ENCODE measurements around the gene NRROS. TPM values are rescaled to one million over a fixed set of nuclear protein-coding genes. Genes with fewer than 3 reads are reported as not detected.

Gene NRROS
- total and polyA plus RNA-seq, 10 of the 15 experiments (the other 5 are each of a cell fraction or from before 2014, with no cell fraction given) = 0.35 to 42.2 (median 12.6) TPM

DNA sequence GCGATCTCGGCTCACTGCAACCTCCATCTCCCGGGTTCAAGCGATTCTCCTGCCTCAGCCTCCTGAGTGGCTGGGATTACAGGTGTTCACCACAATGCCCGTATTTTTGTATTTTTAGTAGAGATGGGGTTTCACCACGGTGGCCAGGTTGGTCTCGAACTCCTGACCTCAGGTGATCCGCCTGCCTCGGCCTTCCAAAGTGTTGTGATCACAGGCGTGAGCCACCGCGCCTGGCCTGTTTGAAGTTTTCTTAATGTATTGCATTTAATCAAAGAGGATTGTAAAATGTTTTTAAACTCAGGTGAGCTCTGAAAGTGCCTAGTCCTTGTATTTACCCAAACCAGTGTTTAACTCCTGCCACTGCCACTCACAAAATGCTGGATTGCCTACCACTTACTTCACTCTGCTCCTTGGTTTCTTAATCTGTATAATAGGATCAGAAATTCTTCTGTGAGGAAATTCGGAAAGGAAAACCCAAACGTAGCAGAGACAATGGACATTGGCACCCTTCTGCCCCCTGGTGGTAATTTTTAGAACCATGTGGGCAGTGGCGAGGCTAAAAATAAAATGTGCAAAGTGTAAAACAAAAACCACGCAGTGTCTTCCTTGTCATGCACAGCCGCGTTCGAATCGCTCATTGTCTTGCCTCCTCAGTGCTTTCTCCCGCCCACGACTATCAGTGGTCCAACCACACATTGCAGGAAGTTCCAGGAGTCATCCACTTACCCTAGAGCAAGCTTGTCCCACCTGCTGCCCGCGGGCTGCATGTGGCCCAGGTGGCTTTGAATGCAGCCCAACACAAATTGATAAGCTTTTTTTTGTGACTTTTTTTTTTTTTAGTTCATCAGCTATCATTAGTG, 45.3 kb downstream of the NRROS start (continued):
- TF ChIP-seq SMC3 (IDR thresholded peaks at IDR 0.05; ENCODE audit: borderline replicate concordance, low read length) = peak; percentile 98
- peak; percentile 96 for TF ChIP-seq MEF2A (IDR thresholded peaks at IDR 0.05; ENCODE audit: insufficient read depth, low read depth, low read length)
- TF ChIP-seq, protein P1, sequence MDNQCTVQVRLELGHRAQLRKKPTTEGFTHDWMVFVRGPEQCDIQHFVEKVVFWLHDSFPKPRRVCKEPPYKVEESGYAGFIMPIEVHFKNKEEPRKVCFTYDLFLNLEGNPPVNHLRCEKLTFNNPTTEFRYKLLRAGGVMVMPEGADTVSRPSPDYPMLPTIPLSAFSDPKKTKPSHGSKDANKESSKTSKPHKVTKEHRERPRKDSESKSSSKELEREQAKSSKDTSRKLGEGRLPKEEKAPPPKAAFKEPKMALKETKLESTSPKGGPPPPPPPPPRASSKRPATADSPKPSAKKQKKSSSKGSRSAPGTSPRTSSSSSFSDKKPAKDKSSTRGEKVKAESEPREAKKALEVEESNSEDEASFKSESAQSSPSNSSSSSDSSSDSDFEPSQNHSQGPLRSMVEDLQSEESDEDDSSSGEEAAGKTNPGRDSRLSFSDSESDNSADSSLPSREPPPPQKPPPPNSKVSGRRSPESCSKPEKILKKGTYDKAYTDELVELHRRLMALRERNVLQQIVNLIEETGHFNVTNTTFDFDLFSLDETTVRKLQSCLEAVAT (IDR thresholded peaks at IDR 0.05) = peak; percentile 76
- peak in 1 of 2 experiments; percentile 89; a peak in 2 of 3 replicates for TF ChIP-seq EGR1 (IDR thresholded peaks at IDR 0.05; ENCODE audit: borderline replicate concordance in 1 of 2, low read depth in 2 of 2, low read length in 2 of 2)
- peak; percentile 92 for TF ChIP-seq IKZF1 (conservative IDR thresholded peaks at IDR 0.05)
- peak; percentile 76; the same call in 1 of the 2 replicates for TF ChIP-seq NBN (IDR thresholded peaks at IDR 0.05)
- TF ChIP-seq, protein P2, sequence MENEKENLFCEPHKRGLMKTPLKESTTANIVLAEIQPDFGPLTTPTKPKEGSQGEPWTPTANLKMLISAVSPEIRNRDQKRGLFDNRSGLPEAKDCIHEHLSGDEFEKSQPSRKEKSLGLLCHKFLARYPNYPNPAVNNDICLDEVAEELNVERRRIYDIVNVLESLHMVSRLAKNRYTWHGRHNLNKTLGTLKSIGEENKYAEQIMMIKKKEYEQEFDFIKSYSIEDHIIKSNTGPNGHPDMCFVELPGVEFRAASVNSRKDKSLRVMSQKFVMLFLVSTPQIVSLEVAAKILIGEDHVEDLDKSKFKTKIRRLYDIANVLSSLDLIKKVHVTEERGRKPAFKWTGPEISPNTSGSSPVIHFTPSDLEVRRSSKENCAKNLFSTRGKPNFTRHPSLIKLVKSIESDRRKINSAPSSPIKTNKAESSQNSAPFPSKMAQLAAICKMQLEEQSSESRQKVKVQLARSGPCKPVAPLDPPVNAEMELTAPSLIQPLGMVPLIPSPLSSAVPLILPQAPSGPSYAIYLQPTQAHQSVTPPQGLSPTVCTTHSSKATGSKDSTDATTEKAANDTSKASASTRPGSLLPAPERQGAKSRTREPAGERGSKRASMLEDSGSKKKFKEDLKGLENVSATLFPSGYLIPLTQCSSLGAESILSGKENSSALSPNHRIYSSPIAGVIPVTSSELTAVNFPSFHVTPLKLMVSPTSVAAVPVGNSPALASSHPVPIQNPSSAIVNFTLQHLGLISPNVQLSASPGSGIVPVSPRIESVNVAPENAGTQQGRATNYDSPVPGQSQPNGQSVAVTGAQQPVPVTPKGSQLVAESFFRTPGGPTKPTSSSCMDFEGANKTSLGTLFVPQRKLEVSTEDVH (IDR thresholded peaks at IDR 0.05; ENCODE audit: low read depth, partially characterized antibody) = no peak
- peak; percentile 83; the same call in 1 of the 2 replicates for TF ChIP-seq TCF3 (IDR thresholded peaks at IDR 0.05; ENCODE audit: borderline replicate concordance, insufficient read depth, low read depth, low read length)
- no peak for TF ChIP-seq ZNF217 (IDR thresholded peaks at IDR 0.05)
- peak; percentile 55 to 69; a peak in 2 of 4 replicates for TF ChIP-seq BHLHE40 (IDR thresholded peaks at IDR 0.05; ENCODE audit: borderline replicate concordance in 1 of 2, low read depth in 2 of 2, low read length in 1 of 2)
- TF ChIP-seq, protein P3, sequence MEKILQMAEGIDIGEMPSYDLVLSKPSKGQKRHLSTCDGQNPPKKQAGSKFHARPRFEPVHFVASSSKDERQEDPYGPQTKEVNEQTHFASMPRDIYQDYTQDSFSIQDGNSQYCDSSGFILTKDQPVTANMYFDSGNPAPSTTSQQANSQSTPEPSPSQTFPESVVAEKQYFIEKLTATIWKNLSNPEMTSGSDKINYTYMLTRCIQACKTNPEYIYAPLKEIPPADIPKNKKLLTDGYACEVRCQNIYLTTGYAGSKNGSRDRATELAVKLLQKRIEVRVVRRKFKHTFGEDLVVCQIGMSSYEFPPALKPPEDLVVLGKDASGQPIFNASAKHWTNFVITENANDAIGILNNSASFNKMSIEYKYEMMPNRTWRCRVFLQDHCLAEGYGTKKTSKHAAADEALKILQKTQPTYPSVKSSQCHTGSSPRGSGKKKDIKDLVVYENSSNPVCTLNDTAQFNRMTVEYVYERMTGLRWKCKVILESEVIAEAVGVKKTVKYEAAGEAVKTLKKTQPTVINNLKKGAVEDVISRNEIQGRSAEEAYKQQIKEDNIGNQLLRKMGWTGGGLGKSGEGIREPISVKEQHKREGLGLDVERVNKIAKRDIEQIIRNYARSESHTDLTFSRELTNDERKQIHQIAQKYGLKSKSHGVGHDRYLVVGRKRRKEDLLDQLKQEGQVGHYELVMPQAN (conservative IDR thresholded peaks at IDR 0.05) = 0 out of 2 replicates have a peak, but pooled peaks have one; percentile 49
- TF ChIP-seq NFIC (IDR thresholded peaks at IDR 0.05; ENCODE audit: low read depth, low read length) = peak; percentile 72
- TF ChIP-seq, protein P4, sequence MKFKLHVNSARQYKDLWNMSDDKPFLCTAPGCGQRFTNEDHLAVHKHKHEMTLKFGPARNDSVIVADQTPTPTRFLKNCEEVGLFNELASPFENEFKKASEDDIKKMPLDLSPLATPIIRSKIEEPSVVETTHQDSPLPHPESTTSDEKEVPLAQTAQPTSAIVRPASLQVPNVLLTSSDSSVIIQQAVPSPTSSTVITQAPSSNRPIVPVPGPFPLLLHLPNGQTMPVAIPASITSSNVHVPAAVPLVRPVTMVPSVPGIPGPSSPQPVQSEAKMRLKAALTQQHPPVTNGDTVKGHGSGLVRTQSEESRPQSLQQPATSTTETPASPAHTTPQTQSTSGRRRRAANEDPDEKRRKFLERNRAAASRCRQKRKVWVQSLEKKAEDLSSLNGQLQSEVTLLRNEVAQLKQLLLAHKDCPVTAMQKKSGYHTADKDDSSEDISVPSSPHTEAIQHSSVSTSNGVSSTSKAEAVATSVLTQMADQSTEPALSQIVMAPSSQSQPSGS (IDR thresholded peaks at IDR 0.05; ENCODE audit: low read length) = peak; percentile 82
- peak; percentile 85 for TF ChIP-seq TCF12 (IDR thresholded peaks at IDR 0.05; ENCODE audit: low read depth, low read length)
- TF ChIP-seq WRNIP1 (IDR thresholded peaks at IDR 0.05; ENCODE audit: borderline replicate concordance, low read depth, low read length) = peak; percentile 86; the same call in 1 of the 2 replicates
- TF ChIP-seq, protein P5, sequence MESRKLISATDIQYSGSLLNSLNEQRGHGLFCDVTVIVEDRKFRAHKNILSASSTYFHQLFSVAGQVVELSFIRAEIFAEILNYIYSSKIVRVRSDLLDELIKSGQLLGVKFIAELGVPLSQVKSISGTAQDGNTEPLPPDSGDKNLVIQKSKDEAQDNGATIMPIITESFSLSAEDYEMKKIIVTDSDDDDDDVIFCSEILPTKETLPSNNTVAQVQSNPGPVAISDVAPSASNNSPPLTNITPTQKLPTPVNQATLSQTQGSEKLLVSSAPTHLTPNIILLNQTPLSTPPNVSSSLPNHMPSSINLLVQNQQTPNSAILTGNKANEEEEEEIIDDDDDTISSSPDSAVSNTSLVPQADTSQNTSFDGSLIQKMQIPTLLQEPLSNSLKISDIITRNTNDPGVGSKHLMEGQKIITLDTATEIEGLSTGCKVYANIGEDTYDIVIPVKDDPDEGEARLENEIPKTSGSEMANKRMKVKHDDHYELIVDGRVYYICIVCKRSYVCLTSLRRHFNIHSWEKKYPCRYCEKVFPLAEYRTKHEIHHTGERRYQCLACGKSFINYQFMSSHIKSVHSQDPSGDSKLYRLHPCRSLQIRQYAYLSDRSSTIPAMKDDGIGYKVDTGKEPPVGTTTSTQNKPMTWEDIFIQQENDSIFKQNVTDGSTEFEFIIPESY (IDR thresholded peaks at IDR 0.05) = no peak
- no peak for TF ChIP-seq POLR2A (IDR thresholded peaks at IDR 0.05; ENCODE audit: low read depth, low read length)
- TF ChIP-seq RAD21 (IDR thresholded peaks at IDR 0.05; ENCODE audit: insufficient read depth, low read depth, low read length) = peak; percentile 87

All from GM12878 (cell line).